Gastrocnemius medialis (tissue), 4 donors: ENCODE data around the gene MYH13. TPM values are rescaled to one million over a fixed set of nuclear protein-coding genes. Genes with fewer than 3 reads are reported as not detected.

Experiments
- ATAC-seq, 2 donors: fragments of 150-250 bp; one replicate each; pipeline ENCODE4 v1.9.1; 2016
- DNase-seq, 2 donors: peaks; one replicate each; pipeline ENCODE4 v3.0.0-alpha.2; 2019
- H3K27ac ChIP-seq, 4 donors: fragments of 200-600 bp; sonication (generic); 1 replicate in 1 of 4; 2 replicates in 3 of 4; pipeline ENCODE4 v1.5.1; 2016 to 2018; ENCODE audit warnings: mild to moderate bottlenecking in 2 of 4, moderate library complexity in 1 of 4
- H3K27me3 ChIP-seq, 3 donors: fragments of 200-600 bp; sonication (generic) in 2 of 3; 1 replicate in 1 of 3; 2 replicates in 2 of 3; pipeline versions ENCODE4 v1.5.1 to v1.6.0; 2016 to 2019; ENCODE audit warnings: mild to moderate bottlenecking in 1 of 3, moderate library complexity in 1 of 3
- H3K36me3 ChIP-seq, 2 donors: fragments of 200-600 bp; sonication (generic) in 1 of 2; one replicate each; pipeline ENCODE4 v1.5.1; 2017 to 2018
- H3K4me1 ChIP-seq, 2 donors: fragments of 200-600 bp; sonication (generic) in 1 of 2; one replicate each; pipeline ENCODE4 v1.5.1; 2016 to 2017; ENCODE audit warnings: mild to moderate bottlenecking in 2 of 2
- H3K4me3 ChIP-seq, 4 donors: fragments of 200-600 bp; sonication (generic) in 3 of 4; 1 replicate in 1 of 4; 2 replicates in 3 of 4; pipeline ENCODE4 v1.5.1; 2016 to 2019; ENCODE audit warnings: mild to moderate bottlenecking in 2 of 4
- H3K9me3 ChIP-seq, 3 donors: fragments of 200-600 bp; sonication (generic) in 2 of 3; 1 replicate in 1 of 3; 2 replicates in 2 of 3; pipeline ENCODE4 v1.5.1; 2016 to 2019
- POLR2A ChIP-seq, 2 donors: fragments of 450-650 bp; IDR thresholded peaks; one replicate each; pipeline ENCODE4 v1.6.1; 2017; ENCODE audit warnings: antibody characterized with exemption in 2 of 2, mild to moderate bottlenecking in 2 of 2, moderate library complexity in 2 of 2
- in situ Hi-C, 4 donors: fragments of 200-750 bp; cut with MboI; loops; one replicate each; pipeline versions ENCODE4 v1.15.0 to v1.8.0; 2017; ENCODE audit warnings: low sequenced_read_pairs in 4 of 4
- intact Hi-C: fragments of 100-400 bp; cut with DNase I; formaldehyde crosslinking; loops from one replicate; pipeline ENCODE4 v1.15.1; 2023; ENCODE audit warnings: low total_unique reads
- total RNA-seq, 4 donors: library from RNA; depleted of rRNA; stranded (reverse); fragments of >200 nt; gene quantifications; one replicate each; pipeline versions ENCODE4 v1.1.0 to v1.2.3, GENCODE V29; 2016
- TF ChIP-seq, protein P1 (sequence below), 5 experiments: fragments of 450-650 bp in 3 of 5; fragments of 200-600 bp in 2 of 5; sonication (generic) in 2 of 5; IDR thresholded peaks in 4 of 5; conservative IDR thresholded peaks in 1 of 5; 1 replicate in 4 of 5; 2 replicates in 1 of 5; pipeline ENCODE4 v1.5.1; 2016 to 2019; ENCODE audit warnings: antibody characterized with exemption in 5 of 5, mild to moderate bottlenecking in 3 of 5, moderate library complexity in 3 of 5

Gene MYH13
- total RNA-seq, 4 donors from 2014 or later: not detected

DNA sequence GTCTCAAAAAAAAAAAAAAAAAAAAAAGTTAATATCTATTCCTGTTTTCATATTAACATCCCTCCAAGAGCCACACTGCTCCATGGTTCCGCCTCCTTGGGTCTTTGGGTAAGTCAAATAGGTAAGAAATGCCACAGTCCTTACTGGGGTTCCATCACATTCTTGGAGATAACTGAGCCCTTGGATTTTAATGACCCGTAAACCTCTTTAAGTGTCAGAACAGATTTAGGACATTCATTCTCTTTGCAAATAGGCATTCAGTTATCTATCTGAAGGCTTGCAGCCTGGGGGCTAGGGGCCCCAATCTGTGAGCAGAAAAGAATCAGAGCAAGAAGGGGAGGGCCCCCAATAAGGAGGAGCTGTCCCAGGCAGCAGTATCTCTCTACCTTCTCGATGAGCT is 28.0 kb downstream of the MYH13 start:
- no peak overlapping the region for H3K27ac ChIP-seq
- H3K4me3 ChIP-seq: no peak overlapping the region
- no peak for ATAC-seq
- H3K27me3 ChIP-seq: no peaks in the 10 kb centered on the region
- no peaks in the 10 kb centered on the region for H3K4me1 ChIP-seq
- no peaks in the 10 kb centered on the region for H3K36me3 ChIP-seq
- TF ChIP-seq, protein P1, sequence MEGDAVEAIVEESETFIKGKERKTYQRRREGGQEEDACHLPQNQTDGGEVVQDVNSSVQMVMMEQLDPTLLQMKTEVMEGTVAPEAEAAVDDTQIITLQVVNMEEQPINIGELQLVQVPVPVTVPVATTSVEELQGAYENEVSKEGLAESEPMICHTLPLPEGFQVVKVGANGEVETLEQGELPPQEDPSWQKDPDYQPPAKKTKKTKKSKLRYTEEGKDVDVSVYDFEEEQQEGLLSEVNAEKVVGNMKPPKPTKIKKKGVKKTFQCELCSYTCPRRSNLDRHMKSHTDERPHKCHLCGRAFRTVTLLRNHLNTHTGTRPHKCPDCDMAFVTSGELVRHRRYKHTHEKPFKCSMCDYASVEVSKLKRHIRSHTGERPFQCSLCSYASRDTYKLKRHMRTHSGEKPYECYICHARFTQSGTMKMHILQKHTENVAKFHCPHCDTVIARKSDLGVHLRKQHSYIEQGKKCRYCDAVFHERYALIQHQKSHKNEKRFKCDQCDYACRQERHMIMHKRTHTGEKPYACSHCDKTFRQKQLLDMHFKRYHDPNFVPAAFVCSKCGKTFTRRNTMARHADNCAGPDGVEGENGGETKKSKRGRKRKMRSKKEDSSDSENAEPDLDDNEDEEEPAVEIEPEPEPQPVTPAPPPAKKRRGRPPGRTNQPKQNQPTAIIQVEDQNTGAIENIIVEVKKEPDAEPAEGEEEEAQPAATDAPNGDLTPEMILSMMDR (IDR thresholded peaks at IDR 0.05 in 4 of 5, conservative IDR thresholded peaks at IDR 0.05 in 1 of 5): no peak
- no peak for TF ChIP-seq POLR2A (IDR thresholded peaks at IDR 0.05)
- DNase-seq: no peak
- intact Hi-C loops: no loop called here
- in situ Hi-C loops: no loop called here
- H3K9me3 ChIP-seq: no peaks in the 10 kb centered on the region

DNA sequence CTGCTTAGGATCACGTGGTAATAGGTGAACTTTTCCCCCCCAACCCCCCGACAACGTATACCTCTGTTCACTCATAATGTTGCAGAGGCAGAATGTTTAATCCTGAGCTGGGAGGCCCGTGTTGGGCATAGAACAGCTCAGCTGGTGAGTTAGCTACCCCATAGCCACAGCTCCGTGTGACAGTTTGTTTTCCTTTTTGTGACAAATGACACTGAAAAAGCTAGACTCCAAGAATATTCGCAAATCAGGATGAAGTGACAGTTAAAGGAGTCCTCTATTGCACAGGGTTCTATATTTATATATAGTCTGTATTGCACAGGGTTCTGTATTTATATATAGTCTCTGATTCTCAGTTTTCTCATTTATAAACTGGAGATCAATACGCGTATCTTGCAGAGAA is 33.8 kb downstream of the MYH13 start:
- Histone ChIP-seq H3K4me1 (no peaks in the 10 kb centered on the region), H3K9me3 (no peaks in the 10 kb centered on the region), H3K27me3 (no peaks in the 10 kb centered on the region), H3K27ac (no peak overlapping the region), H3K36me3 (no peaks in the 10 kb centered on the region), H3K4me3 (no peak overlapping the region)
- in situ Hi-C loops (no loop called here), intact Hi-C loops (no loop called here)
- no peak for ATAC-seq
- TF ChIP-seq, protein P1 (IDR thresholded peaks at IDR 0.05 in 4 of 5, conservative IDR thresholded peaks at IDR 0.05 in 1 of 5): no peak
- TF ChIP-seq POLR2A (IDR thresholded peaks at IDR 0.05): no peak
- no peak for DNase-seq

DNA sequence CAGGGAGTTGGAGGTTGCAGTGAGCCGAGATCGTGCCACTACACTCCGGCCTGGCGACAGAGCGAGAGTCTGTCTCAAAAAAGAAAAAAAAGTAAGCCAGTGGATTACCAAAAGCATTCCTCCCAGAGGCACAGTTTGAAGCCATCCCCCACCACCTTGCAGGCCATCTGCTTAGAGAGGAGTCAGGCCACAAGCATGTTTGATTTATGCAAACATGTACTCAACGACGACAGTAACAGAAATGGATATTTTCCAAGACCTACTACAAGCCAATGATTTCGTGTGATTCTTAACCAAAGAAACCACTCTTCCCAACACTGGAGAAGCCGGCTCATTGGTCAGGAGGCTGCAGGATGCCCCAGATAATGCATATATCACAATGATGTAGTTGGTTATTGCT is 34.8 kb downstream of the MYH13 start:
- TF ChIP-seq POLR2A (IDR thresholded peaks at IDR 0.05): no peak
- TF ChIP-seq, protein P1 (IDR thresholded peaks at IDR 0.05 in 4 of 5, conservative IDR thresholded peaks at IDR 0.05 in 1 of 5): no peak
- ATAC-seq (no peak), DNase-seq (no peak)
- Histone ChIP-seq H3K36me3 (no peaks in the 10 kb centered on the region), H3K9me3 (no peaks in the 10 kb centered on the region), H3K4me3 (no peak overlapping the region), H3K27ac (no peak overlapping the region), H3K4me1 (no peaks in the 10 kb centered on the region), H3K27me3 (no peaks in the 10 kb centered on the region)
- in situ Hi-C loops (no loop called here), intact Hi-C loops (no loop called here)

DNA sequence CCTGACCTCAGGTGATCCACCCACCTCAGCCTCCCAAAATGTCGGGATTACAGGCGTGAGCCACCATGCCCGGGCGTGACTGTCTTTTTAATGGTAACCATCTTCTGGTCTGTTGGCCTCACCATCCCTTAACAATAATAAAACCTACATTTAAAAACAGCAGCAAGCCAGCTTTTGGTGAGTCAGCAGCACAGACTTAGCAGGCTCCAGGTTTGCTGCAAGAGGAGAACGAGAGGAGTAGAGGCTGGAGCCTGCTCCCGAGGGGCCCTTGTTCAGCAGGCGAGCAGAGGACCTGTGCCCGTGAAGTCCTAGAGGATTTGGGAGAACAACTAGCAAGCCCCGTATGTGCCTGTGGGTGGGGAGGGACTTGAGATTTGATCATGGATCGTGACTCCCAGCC is 35.7 kb downstream of the MYH13 start:
- H3K4me3 ChIP-seq: no peak overlapping the region
- ATAC-seq: no peak
- no peaks in the 10 kb centered on the region for H3K36me3 ChIP-seq
- no peak for DNase-seq
- H3K27me3 ChIP-seq: no peaks in the 10 kb centered on the region
- TF ChIP-seq, protein P1 (IDR thresholded peaks at IDR 0.05 in 4 of 5, conservative IDR thresholded peaks at IDR 0.05 in 1 of 5): no peak
- TF ChIP-seq POLR2A (IDR thresholded peaks at IDR 0.05): no peak
- H3K4me1 ChIP-seq: no peaks in the 10 kb centered on the region
- in situ Hi-C loops (no loop called here), intact Hi-C loops (no loop called here)
- H3K9me3 ChIP-seq: no peaks in the 10 kb centered on the region
- H3K27ac ChIP-seq: no peak overlapping the region

DNA sequence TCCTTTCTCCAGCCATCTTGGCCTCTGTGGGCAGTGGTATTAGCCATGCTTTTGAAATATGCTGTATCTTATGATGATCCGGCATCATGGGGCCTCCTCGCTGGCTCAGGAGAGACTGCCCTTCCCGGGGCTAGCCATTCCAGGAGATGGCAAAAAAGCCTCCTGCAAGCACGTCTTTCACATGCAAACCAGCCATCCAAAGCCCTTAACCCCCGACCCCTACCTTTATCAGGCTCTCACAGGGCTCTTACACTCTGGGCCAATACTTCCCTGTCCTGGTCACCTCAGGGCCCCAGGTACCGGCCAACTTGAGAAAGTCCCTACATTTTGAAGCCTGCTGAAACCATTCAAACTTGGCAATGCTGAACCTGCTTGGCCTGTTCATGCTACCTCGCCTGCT is 36.4 kb downstream of the MYH13 start:
- Histone ChIP-seq H3K27me3 (no peaks in the 10 kb centered on the region), H3K4me3 (no peak overlapping the region), H3K27ac (no peak overlapping the region), H3K4me1 (no peaks in the 10 kb centered on the region), H3K36me3 (no peaks in the 10 kb centered on the region), H3K9me3 (no peaks in the 10 kb centered on the region)
- in situ Hi-C loops (no loop called here), intact Hi-C loops (no loop called here)
- ATAC-seq (no peak), DNase-seq (no peak)
- TF ChIP-seq, protein P1 (IDR thresholded peaks at IDR 0.05 in 4 of 5, conservative IDR thresholded peaks at IDR 0.05 in 1 of 5): no peak
- no peak for TF ChIP-seq POLR2A (IDR thresholded peaks at IDR 0.05)
